ENCODE results near the gene LDB2. TPM values are rescaled to one million over a fixed set of nuclear protein-coding genes. Genes with fewer than 3 reads are reported as not detected.
A peak's percentile ranks its signal among the peaks of the same experiment; 100 is the strongest.

LDB2 gene
- total and polyA plus RNA-seq, 2 experiments from 2014 or later = 48.6 to 80.1 TPM

- TF ChIP-seq REST (IDR thresholded peaks at IDR 0.05; ENCODE audit: unreplicated experiment) = no peak
- TF ChIP-seq STAT1 (IDR thresholded peaks at IDR 0.05; ENCODE audit: unreplicated experiment) = no peak
- TF ChIP-seq EZH2phosphoT487 (IDR thresholded peaks at IDR 0.05; ENCODE audit: unreplicated experiment) = no peak
- TF ChIP-seq NANOG (IDR thresholded peaks at IDR 0.05; ENCODE audit: borderline replicate concordance) = no peak
Observed at GRCh38 chr4:16867827-16868226, 30.6 kb downstream of the LDB2 start (continued).

- H3K79me2 ChIP-seq (replicated peaks; ENCODE audit: insufficient read depth) = peaks cover 47% of the 10 kb centered on the region
- no peak overlapping the region for H3K4me3 ChIP-seq
- H3K36me3 ChIP-seq (ENCODE audit: insufficient read depth) = no peaks in the 10 kb centered on the region
- peak; percentile 71 for TF ChIP-seq ZNF331 (CRISPR knock-in tag; IDR thresholded peaks at IDR 0.05; ENCODE audit: low read depth)
- TF ChIP-seq REST (IDR thresholded peaks at IDR 0.05; ENCODE audit: unreplicated experiment) = no peak
- no peak for TF ChIP-seq EZH2 (IDR thresholded peaks at IDR 0.05; ENCODE audit: low read depth, unreplicated experiment)
- no peak overlapping the region for H2AFZ ChIP-seq
- no peak overlapping the region for H3K27ac Mint-ChIP-seq
- H4K20me1 ChIP-seq (replicated peaks; ENCODE audit: insufficient read depth) = no peaks in the 10 kb centered on the region; the same call in 1 of the 2 replicates
- H3K27me3 Mint-ChIP-seq (ENCODE audit: insufficient read depth, low read depth, poor library complexity) = peaks cover 3% of the 10 kb centered on the region
- H3K9me3 Mint-ChIP-seq = no peaks in the 10 kb centered on the region
- H3K4me3 Mint-ChIP-seq = no peak overlapping the region
- H3K36me3 Mint-ChIP-seq (ENCODE audit: low read depth) = peaks cover 14% of the 10 kb centered on the region
- no peak for DNase-seq (ENCODE audit: low spot score)
- H3F3A ChIP-seq (replicated peaks; ENCODE audit: low read depth) = 0 out of 2 replicates have a peak, but pooled peaks cover 4% of the 10 kb centered on the region
- ATAC-seq = peak; percentile 53
- H3K9me2 ChIP-seq (ENCODE audit: insufficient read depth) = peaks cover 4% of the 10 kb centered on the region; the same call in 1 of the 2 replicates
- H3K4me1 Mint-ChIP-seq = peaks cover 30% of the 10 kb centered on the region
- peaks cover 27% of the 10 kb centered on the region for H3K4me1 ChIP-seq (ENCODE audit: insufficient read depth)
- H3K27ac ChIP-seq (ENCODE audit: low read depth) = peak overlapping the region; percentile 3; the same call in 1 of the 2 replicates
- H3K27me3 ChIP-seq (ENCODE audit: insufficient read depth) = no peaks in the 10 kb centered on the region
- no peak overlapping the region for H3K4me2 ChIP-seq
Observed at GRCh38 chr4:16866974-16867373, 31.5 kb downstream of the LDB2 start.
